Transverse colon (tissue), 4 donors: ENCODE measurements around the gene SHOX. TPM values are rescaled to one million over a fixed set of nuclear protein-coding genes. Genes with fewer than 3 reads are reported as not detected.
"Not testable (repeated sequence)": the region's sequence is repeated elsewhere in the genome, so short reads cannot be mapped to it uniquely, and the experiment has no call there.

ENCODE experiments used
- DNase-seq: peaks from one replicate; pipeline ENCODE4 v3.0.0-alpha.2; 2019
- H3K27ac ChIP-seq, 4 donors: fragments of 200-600 bp; sonication (generic); 2 replicates each; pipeline ENCODE4 v1.5.1; 2016 to 2018; ENCODE audit warnings: inconsistent platforms in 4 of 4
- H3K27me3 ChIP-seq: fragments of 200-600 bp; sonication (generic); 2 replicates; pipeline ENCODE4 v1.5.1; 2017; ENCODE audit warnings: inconsistent platforms
- H3K36me3 ChIP-seq, 4 donors: fragments of 200-600 bp; sonication (generic); 2 replicates each; pipeline ENCODE4 v1.5.1; 2017 to 2019; ENCODE audit warnings: inconsistent platforms in 4 of 4
- H3K4me1 ChIP-seq, 4 donors: fragments of 200-600 bp; sonication (generic); 2 replicates each; pipeline ENCODE4 v1.5.1; 2017 to 2020; ENCODE audit warnings: inconsistent platforms in 4 of 4
- H3K4me3 ChIP-seq, 4 donors: fragments of 200-600 bp; sonication (generic); 1 replicate in 1 of 4; 2 replicates in 3 of 4; pipeline versions ENCODE4 v1.5.1 to v1.6.1; 2017 to 2019; ENCODE audit warnings: inconsistent platforms in 4 of 4
- H3K9me3 ChIP-seq, 2 donors: fragments of 200-600 bp; sonication (generic); 2 replicates each; pipeline ENCODE4 v1.5.1; 2017 to 2019; ENCODE audit warnings: inconsistent platforms in 2 of 2
- CTCF ChIP-seq, 5 experiments: fragments of 200-600 bp in 3 of 5; fragments of 450-650 bp in 2 of 5; sonication (generic) in 3 of 5; IDR thresholded peaks; 1 replicate in 2 of 5; 2 replicates in 3 of 5; pipeline ENCODE4 v1.5.1; 2016 to 2017; ENCODE audit warnings: antibody characterized with exemption in 5 of 5, inconsistent platforms in 3 of 5, mild to moderate bottlenecking in 2 of 5, moderate library complexity in 1 of 5
- EP300 ChIP-seq: sonication (generic); formaldehyde crosslinking; IDR thresholded peaks from one replicate; pipeline ENCODE4 v1.6.1; 2017; ENCODE audit warnings: antibody characterized with exemption, low read depth
- POLR2A ChIP-seq: fragments of 450-650 bp; IDR thresholded peaks from one replicate; pipeline ENCODE4 v1.6.1; 2016; ENCODE audit warnings: antibody characterized with exemption, mild to moderate bottlenecking, moderate library complexity
- POLR2AphosphoS5 ChIP-seq, 3 donors: sonication (generic); formaldehyde crosslinking; IDR thresholded peaks; one replicate each; pipeline ENCODE4 v1.6.1; 2016; ENCODE audit warnings: antibody characterized with exemption in 3 of 3
- WGBS, 2 donors: methylation state at CpG; one replicate each; pipeline ENCODE4 v1.1.5; 2018; ENCODE audit warnings: low coverage in 1 of 2; 5-methylcytosine and 5-hydroxymethylcytosine counted together
- in situ Hi-C, 4 donors: fragments of 200-750 bp; cut with MboI; loops; one replicate each; pipeline versions ENCODE4 v1.15.0 to v1.15.1; 2017; ENCODE audit warnings: low sequenced_read_pairs in 3 of 4, low pct_ligation_motif_present in 1 of 4, low pct_unique_long_range_greater_than_20kb in 1 of 4
- intact Hi-C: fragments of 100-400 bp; cut with DNase I; formaldehyde crosslinking; loops from one replicate; pipeline ENCODE4 v1.15.1; 2023; ENCODE audit warnings: low total_unique reads
- total RNA-seq, 4 donors: library from RNA; depleted of rRNA; stranded (reverse); fragments of >200 nt; gene quantifications; one replicate each; pipeline ENCODE4 v1.1.0, GENCODE V29; 2016

SHOX gene
- total RNA-seq, 4 donors from 2014 or later, result 0.14 to 2.6 (median 0.16) TPM; not detected in 1

DNA sequence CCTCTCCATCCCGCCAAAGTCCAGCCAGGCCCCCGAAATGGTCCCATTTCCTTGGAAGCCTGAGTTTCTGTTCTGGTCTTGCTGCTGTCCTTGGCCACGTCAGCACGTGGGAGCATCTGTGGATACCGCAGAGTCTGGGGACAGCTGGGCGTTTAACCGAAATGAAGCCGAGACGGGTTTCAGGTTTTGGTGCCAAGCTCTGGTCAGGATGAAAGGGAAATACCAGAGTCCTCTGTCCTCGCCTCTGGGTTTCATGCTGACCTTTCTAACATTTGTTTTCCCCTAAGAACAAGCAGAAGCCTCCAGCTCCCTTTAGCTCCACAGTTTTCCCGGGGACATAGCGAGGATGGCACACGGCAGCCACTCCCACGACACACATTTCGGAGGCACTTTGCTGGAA lies 19.7 kb downstream of the SHOX start:
- Histone ChIP-seq H3K36me3 (no peaks in the 10 kb centered on the region), H3K4me1 (peaks cover 0 to 2% (median 0%) of the 10 kb centered on the region in 4 donors), H3K27me3 (peaks cover 6% of the 10 kb centered on the region), H3K27ac (no peak overlapping the region), H3K4me3 (no peak overlapping the region), H3K9me3 (no peaks in the 10 kb centered on the region)
- in situ Hi-C loops (no loop called here), intact Hi-C loops (no loop called here)
- WGBS, 2 donors, result 70 to 87% methylated on average over 8 to 15 of the region's 15 CpGs
- DNase-seq, result no peak
- TF ChIP-seq EP300 (no peak), POLR2A (no peak), POLR2AphosphoS5 (IDR thresholded peaks at IDR 0.05) (no peak), CTCF (IDR thresholded peaks at IDR 0.05) (no peak)

DNA sequence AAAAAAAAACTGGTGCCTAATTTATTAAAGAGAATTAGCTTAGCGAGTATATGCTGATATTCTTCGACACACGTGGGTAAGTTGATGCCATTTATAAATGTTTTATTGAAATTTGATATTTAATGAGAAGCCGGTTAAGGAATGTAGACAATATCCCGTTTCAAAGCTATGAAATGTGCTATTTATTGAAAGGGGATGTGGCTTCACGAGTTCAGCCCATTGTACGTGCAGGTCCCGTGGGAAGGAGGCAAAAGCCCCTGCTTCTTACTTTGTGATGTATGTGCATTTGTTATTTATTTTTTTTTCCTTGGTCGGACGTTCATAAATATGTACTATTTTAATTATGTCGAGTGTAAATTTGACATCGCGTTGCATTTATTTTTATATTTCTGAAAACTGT lies 20.2 kb downstream of the SHOX start:
- intact Hi-C loops, result no loop called here
- no peak for TF ChIP-seq CTCF (IDR thresholded peaks at IDR 0.05)
- no peak for TF ChIP-seq EP300
- TF ChIP-seq POLR2A, result no peak
- no peak for TF ChIP-seq POLR2AphosphoS5 (IDR thresholded peaks at IDR 0.05)
- WGBS, 2 donors, result 79 to 88% methylated on average over 13 of the region's 13 CpGs
- no peaks in the 10 kb centered on the region for H3K36me3 ChIP-seq
- no peak for DNase-seq
- no peaks in the 10 kb centered on the region for H3K4me1 ChIP-seq
- no peak overlapping the region for H3K27ac ChIP-seq
- H3K27me3 ChIP-seq, result peaks cover 6% of the 10 kb centered on the region
- no peak overlapping the region for H3K4me3 ChIP-seq
- H3K9me3 ChIP-seq, result no peaks in the 10 kb centered on the region
- in situ Hi-C loops, result no loop called here

DNA sequence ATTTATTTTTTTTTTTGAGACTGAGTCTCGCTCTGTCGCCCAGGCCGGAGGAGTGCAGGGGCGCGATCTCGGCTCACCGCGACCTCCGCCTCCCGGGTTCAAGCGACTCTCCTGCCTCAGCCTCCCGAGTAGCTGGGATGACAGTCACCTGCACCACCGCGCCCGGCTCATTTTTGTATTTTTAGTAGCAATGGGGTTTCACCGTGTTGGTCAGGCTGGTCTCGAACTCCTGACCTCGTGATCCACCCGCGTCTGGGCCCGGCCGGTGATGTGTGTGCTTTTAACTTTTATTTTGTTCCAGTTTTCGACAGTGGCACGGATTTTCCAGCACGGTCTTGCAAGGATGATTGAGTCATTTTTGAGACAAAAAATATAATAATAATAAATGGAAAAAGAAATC lies 21.3 kb downstream of the SHOX start:
- H3K27ac ChIP-seq, H3K27me3 ChIP-seq, H3K9me3 ChIP-seq, H3K4me1 ChIP-seq, intact Hi-C loops, H3K36me3 ChIP-seq, in situ Hi-C loops, DNase-seq, H3K4me3 ChIP-seq: not testable (repeated sequence)
- 87 to 93% methylated on average over 7 to 25 of the region's 25 CpGs for WGBS, 2 donors

DNA sequence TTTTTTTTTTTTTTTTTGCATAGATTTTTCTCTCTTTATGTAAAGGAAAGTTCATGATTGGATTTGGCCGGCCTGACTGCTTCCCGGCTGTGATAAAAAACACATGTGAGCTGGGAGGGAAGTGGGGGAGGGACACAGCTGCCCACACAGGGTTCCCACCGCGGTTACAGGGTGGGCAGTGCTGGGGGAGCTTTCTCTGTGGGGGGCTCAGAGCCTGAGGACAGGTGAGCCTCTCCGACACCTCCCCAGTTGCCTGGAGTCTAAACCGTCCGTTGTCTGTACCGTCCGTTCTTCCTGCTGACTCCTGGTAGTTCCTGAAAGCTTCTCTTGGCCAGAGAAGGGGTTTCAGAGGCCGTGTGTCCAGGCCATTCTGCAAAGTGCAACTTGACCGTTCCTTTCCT lies 21.8 kb downstream of the SHOX start:
- 27 to 55% methylated on average over 6 to 11 of the region's 11 CpGs for WGBS, 2 donors
- H3K36me3 ChIP-seq, result no peaks in the 10 kb centered on the region
- peaks cover 6% of the 10 kb centered on the region for H3K27me3 ChIP-seq
- H3K4me3 ChIP-seq, result no peak overlapping the region
- no peak for DNase-seq
- H3K4me1 ChIP-seq, result no peaks in the 10 kb centered on the region
- intact Hi-C loops, result no loop called here
- H3K9me3 ChIP-seq, result no peaks in the 10 kb centered on the region
- no peak overlapping the region for H3K27ac ChIP-seq
- TF ChIP-seq POLR2A (no peak), CTCF (IDR thresholded peaks at IDR 0.05) (no peak)
- in situ Hi-C loops, result no loop called here

DNA sequence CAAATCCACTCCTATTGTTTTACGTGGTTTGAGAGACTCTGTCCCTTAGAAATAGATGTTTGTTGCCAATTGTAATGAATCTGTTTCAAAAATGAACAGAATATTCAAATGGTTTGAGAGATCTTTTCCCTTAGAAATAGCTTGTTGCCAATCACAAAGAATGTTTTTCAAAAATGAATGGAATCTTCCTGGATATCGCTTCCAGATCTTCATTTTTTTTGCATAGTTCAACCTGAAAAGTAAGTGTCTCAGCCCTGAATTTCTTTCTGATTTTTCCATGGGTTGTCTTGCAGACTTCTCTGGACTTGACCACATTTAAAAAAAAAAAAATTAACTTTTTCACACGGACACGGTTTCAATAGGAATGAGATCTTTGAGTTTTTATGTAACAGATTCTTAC lies 22.7 kb downstream of the SHOX start:
- no peaks in the 10 kb centered on the region for H3K36me3 ChIP-seq
- H3K9me3 ChIP-seq, result no peaks in the 10 kb centered on the region
- no peak for DNase-seq
- H3K4me3 ChIP-seq, result no peak overlapping the region
- no peaks in the 10 kb centered on the region for H3K4me1 ChIP-seq
- peaks cover 6% of the 10 kb centered on the region for H3K27me3 ChIP-seq
- intact Hi-C loops (no loop called here), in situ Hi-C loops (no loop called here)
- H3K27ac ChIP-seq, result no peak overlapping the region
- no peak for TF ChIP-seq POLR2AphosphoS5 (IDR thresholded peaks at IDR 0.05)
- no peak for TF ChIP-seq CTCF (IDR thresholded peaks at IDR 0.05)
- TF ChIP-seq EP300, result no peak
- 74 to 81% methylated on average over 4 of the region's 4 CpGs for WGBS, 2 donors
